Right lung (tissue), 5 donors: ENCODE results near the gene PGM5. TPM values are rescaled to one million over a fixed set of nuclear protein-coding genes. Genes with fewer than 3 reads are reported as not detected.
A peak's percentile ranks its signal among the peaks of the same experiment; 100 is the strongest.

Experiments
- DNase-seq, 2 donors: peaks; one replicate each; pipeline ENCODE4 v3.0.0-alpha.2; 2013
- polyA plus RNA-seq, 5 donors: library from polyadenylated mRNA; unstranded; fragments of 120-200 nt; gene quantifications; one replicate each; pipeline versions ENCODE4 v1.2.1 to v1.2.3, GENCODE V29; 2013; ENCODE audit warnings: inconsistent platforms in 1 of 5, low replicate concordance in 1 of 5; ENCODE audit not compliant: insufficient read length in 5 of 5, insufficient read depth in 1 of 5

PGM5 gene
- polyA plus RNA-seq, 5 donors: 47.4 to 61.8 (median 54.6) TPM

DNA sequence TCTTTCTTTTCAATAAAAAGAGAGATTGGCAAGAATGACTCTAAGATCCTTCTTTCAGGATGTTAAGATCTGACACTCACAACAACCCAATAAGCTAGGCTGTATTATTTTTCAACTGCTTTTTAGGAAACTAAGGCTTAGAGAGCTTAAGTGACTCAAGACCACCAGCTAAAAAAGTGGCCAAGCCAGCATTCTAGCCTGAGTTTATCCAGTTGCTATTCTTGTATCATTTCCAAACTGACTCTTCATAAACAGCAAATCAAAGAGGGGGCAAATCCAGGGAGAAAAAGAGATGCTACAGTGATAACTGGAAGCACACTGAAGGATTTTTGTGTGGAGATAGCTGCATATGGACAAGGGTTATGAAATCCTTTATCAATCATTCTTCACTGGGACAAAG is 137.1 kb downstream of the PGM5 start:
- no peak for DNase-seq

DNA sequence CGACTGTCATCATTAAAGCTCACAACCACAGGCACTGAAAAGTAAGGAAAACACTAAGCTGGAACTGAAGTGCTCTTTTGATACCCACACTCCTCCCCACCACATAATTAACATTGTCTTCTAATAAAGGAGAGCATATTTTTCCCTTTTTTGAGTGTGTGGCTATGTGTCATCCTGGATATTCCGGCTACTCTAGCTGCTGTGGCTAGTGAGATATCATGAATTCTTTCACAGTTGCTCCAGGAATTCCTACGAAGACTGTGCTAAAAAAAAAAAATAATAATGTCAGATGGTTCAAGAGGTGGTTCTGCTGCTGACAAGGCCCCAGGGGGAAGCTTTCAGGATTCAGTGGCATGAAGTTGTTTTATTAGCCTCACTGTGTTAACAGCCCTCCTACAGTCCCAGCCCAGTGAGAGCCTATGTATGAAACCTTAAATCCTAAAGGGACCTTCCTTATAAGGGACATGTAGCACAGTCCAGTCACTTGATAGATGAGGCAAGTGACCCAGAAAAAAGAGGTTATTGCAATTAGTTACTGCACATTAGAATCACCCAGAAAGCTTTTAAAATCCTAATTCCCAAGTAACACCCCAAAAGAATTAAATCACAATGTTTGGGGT is 137.7 kb downstream of the PGM5 start:
- no peak for DNase-seq

DNA sequence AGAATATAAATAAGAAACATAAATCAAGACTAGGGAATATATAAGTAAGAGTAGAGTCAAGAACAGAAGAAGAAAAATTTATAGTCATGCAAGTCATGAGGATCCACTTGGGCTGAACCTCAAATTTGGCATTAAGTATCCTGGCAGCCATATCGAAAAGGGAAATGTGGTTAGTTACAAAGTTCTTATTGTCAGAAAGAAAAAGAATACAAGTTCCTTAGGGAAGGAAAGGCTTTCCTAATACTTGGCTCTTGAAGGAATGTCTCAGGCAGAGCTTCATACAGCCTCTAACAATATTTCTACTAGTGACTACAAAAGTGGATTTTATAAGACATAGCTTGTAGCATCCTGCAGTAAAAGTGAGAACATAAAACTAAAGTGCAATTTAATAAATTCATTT is 138.8 kb downstream of the PGM5 start:
- DNase-seq: no peak

DNA sequence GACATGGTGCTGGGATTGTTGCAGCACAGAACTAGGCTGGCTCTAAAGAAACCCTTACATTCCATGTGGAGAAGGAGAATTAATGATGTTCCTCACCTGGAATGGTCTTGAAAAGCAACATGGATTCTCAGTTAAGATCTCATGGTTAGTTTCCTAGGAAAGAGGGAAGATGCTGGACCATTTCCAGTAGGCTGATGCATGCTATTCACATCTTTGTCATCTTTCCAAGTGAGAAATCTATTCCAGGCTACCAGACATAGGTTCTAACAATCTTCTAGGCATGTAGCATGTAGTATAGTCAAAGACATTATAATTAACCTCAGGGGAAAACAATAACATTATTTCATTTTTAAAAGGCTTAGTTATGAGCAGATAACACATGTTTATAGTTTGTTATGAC is 139.9 kb downstream of the PGM5 start:
- DNase-seq: no peak

DNA sequence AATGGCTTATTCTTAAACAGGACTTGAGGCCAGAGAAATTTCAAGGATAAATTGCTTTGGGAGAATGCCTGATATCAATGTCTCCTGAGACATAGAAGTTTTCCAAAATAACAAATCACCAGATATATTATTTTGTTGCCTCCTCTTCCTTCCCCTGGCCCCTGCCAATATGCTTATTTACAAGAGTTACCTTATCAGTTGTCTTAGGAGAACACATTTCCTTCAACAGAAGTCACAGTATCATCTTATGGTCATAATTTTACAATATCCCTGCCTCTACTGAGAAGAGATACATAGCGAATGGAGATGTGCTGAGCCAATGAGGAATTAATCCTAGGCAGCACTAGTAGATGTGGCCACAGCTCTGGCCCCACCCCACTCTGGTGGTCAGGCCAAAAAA is 141.2 kb downstream of the PGM5 start:
- no peak for DNase-seq

DNA sequence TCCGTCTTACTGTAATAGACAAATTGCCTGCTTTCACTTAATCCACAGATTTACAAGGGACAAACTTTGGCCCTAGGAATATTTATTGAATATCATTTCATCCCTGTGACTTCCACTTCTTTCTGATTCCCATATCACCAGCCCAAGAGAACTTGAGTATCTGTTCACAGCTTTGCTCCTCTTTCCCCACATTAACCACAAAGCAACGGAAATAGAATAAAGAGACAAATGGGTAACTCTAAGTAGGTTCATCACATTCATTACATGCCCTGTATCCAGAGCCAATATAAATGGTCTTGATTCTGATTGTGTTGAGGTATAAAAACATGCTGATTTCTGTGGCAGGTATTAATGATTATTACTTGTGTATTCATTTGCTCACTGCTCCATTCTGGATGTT is 142.4 kb downstream of the PGM5 start:
- DNase-seq: no peak

DNA sequence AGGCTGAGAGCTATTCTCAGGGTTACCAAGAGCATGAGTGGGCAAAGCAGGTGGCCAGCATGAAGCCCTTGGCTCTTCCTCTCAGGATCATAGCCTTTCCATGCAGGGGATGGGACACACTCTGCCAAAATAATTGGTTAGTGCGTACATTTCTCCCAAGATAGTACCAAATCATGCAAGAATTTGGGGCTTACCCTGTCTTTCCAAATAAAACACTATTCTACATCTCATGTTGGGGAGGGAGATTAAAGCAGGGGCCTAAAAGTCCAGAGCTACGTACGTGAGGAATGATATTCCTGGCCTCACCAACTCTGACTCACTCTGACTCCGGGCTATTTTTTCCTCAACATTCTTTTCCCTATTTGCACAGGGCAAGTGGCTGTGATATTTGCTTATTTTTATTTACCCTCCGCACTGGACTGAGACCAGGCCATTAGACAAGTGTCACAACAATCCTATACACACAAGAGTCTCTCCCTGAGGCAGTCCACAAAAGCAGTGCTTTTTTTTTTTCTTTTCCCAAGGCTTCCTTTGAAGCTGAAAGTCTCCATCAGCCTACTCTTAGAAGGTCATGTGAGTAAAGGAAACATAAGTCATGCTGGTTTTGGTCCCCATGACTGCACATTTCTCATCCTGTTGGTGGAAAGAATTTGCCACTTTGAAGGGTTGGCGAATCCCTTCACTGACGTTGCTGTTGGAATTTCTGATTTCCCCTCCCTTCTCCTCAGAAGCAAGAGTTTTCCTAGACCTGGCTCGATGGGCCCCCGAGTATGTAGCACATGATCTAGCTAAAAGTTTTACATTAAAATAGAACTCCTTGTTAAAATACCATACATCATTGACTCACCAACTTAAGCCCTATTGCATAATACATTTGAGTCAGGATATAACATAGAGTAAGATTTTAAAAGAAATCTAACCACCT is 144.3 kb downstream of the PGM5 start:
- no peak for DNase-seq

DNA sequence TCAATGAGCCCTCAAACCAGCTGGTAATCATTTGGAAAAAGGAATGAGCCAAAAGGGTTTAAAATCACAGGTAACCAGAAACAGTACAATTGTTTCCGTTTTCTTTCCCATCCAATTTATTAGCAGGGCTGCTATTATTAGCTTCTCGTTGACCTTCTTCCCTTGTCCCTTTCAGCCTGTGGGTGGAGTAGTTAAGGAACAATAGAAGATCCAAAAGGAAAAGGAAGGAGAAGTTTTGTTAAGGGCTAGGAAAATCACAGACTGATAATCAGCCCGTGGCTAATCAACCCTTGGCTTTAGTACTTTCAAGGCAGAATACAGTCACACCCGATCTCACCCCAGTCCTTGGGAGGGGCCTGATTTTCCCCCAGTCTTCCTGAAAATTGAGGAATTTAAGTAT is 145.9 kb downstream of the PGM5 start:
- DNase-seq: no peak

DNA sequence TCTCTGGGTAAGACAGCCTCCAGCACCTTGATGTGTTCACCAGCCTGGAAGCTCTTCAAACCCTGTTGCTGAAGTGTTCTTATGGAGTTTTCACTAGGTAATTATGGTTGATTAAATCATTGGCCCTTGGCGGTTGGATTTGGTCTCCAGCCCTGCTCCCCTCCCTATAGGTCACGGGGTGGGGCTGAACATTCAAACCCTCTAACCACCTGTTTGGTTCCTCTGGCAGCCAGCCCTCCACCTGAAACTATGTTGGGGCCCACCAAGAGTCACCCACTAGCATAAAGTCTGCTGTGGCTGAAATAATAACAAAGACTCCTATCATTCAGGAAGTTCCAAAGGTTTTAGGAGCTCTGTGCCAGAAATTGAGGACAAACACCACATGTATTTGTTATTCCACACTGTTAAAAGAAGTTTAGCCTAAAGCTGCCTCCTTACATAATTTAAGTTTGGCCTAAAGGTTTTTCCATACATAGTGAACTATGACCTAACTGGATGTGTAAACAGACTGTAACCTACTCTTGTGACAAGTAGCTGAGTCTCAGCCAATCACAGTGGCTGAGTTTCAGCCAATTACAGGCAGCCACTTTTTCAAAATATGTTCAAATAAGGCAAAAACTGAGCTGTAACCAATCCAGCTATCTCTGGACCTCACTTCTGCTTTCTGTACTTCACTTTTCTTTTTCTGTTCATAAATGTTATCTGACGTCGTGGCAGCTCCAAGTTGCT is 149.4 kb downstream of the PGM5 start:
- peak in 1 of 2 donors; percentile 56 for DNase-seq

DNA sequence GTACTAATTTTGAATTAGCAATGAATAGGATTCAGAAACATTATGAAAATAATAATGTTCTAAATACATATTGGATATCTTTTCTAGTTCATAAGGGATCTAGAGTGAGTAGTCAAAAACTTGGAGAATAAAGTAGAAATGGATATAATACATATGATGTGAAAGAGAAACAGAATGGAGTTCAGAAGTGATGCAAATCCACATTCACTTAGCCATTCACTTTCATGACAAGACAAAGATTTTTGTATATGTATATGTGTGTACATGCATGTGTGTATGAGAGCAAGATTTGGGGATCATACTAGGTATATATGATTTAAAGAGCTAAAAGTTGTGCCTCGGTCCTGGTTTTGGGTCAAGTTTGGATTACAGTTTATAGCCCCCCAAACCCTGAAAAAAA is 150.1 kb downstream of the PGM5 start:
- no peak for DNase-seq

DNA sequence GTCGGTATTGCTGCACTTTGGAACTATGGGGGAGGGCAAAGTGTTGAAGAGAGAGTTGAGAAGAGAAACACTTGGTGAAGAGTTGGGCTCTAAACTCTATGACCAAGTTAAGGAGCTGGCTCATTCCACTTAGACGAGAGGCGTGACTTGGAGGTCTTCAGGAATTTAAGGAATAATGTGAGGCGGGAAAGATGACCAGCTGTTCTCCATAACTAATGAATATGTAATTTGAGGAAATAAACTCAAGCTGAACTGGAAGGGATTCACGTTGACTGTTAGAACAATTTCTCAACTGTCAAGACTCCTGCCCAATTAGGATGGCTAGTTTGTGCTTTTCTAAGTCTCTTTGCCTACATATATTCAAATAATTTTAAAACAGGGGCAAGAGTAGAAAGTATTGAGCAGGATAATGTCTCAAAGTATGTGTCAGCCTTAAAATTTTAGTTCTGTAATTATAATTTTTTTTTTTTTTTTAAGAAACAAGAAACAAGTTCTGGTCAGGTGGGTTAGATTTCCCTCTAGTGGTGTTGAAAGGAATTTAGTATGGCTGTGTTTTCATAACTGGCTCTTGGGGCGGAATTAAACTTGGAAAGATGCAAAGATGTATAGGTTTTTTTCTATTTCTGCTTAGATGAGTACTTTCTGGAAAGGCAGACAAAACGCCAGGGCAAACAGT is 150.9 kb downstream of the PGM5 start:
- peak; percentile 82 to 86 for DNase-seq

DNA sequence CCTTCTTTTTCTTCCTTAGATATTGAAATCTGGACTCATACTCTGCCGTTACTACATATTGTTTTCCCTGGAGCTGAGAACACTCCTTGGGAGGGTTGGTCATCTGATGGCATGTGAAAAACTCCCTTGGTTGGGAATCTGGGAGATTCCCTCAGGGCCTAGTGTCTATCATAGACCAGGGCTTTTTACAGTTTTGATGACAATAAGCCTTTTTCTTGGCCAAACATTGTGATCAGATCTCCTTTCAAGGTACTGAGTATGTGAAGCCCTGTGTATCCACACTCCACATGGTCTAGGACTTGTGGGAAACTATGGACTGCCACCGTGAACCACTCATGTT is 151.4 kb downstream of the PGM5 start:
- no peak for DNase-seq

DNA sequence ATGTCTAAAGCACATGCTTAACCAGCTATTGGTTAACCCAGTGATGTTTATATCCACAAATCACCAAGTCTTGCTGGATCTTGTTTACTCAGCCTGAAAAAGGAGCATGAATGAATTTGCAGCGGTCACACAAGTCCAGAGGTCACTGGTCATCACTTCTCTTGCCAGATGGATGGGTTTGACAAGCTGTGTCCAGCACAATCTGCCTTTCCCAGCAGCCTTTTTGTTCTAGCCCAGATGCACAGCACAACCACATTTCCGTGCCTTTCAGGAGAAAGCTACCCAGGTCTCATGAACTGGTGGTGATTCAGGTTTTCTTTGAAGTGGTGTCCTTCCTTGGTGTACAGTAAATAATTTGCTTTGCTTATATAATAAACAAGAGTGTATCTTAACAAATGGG is 152.1 kb downstream of the PGM5 start:
- no peak for DNase-seq

DNA sequence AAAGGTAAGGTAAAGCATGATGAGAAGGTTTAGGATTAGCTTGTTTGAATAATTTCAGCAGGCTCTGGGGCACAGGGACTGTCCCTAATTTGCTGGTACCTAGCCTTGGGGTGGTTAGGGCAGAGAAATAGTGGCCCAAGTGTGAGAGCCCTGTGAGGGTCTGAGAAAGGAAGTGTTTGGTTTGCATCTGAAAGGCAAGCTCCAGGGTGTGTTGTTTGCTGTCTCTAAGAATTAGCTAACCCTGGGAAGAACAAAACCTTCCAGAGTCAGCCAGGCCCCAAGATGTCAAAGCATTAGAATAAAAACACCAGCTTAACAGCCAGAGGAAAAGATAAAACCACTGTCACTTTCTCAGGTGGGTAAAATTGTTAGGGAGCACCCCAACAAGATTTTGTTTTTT is 153.3 kb downstream of the PGM5 start:
- no peak for DNase-seq

DNA sequence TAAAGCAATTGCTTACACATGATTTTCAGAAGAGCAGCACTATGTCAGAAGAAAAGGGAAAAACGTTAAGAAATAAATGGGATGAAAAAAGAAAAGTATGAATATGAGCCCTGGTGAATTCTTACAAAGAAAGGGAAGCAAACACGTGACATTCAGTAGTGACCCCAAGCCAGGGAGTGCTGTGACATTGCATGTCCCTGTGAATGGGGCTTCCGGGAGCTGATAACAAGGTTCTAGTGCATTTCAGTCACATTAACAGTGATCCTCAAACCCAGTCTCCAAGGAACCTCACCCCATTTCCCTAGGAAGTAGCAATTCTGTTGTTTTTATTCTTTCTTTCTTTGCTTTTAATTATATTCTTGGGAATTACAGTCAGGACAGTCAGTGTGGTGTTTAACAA is 157.0 kb downstream of the PGM5 start:
- no peak for DNase-seq

DNA sequence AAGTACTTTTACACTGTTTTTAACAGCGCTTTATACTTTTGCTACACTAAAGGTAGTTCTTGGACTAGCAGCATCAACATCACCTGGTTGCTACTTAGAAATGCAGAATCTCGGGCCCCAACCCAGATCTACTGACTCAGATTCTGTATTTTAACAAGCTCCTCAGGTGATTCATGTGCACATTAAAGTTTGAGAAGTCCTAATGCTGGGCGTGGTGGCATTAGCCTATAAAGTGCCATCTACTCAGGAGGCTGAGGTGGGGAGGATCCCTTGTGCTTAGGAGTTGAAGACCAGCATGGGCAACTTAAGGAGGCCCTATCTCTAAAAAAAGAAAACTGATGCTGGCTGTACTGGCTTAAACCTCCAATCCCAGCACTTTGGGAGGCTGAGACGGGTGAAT is 157.6 kb downstream of the PGM5 start:
- DNase-seq: no peak

DNA sequence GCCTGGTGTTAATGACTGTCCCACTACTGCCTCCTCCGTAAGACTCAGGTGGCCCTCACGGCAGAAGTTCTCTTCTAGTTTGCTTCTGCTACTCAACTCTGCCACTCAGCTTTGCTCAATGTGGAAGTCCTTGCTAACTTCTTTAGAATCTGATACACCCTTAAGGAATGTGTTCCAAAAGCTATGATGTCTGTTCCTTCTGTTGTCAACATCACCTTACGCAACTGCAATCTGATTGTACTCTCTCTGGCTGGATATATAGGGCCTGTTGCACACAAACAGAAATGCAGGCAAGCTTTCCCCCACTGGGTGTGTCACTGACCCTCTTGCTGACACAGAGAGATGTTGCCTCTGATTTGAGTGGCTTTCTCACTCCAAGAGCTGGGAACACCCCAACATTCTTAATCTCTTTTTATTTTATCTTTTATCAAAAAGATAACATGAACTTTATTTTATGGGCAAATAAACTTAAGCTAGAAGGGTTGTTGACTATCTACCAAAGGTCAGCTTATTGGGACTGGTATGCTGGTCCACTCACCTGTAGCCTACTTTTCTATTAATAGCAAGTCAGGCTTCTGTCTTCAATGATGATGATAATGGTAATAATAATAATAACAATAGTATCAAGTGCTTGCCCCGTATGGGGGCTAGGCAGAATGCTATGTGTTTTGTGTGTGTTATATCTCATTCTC is 159.1 kb downstream of the PGM5 start:
- DNase-seq: no peak

DNA sequence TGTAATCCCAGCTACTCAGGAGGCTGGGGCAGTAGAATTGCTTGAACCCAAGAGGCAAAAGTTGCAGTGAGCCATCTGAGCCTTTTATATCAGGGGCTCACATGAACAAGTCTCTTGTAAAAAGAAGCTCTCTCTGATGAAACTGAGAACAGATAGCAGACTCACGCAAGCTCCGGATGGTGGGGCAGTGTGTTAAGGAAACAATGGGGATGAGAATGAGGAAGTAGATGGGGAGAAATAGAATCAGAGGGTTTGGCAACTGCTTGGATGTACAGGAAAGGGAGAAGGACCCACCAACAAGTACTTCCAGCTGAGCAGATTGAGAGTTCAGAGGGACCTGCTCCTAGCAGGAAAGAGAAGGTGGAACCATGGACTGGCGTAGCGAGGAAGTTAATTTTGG is 165.7 kb downstream of the PGM5 start:
- no peak for DNase-seq

DNA sequence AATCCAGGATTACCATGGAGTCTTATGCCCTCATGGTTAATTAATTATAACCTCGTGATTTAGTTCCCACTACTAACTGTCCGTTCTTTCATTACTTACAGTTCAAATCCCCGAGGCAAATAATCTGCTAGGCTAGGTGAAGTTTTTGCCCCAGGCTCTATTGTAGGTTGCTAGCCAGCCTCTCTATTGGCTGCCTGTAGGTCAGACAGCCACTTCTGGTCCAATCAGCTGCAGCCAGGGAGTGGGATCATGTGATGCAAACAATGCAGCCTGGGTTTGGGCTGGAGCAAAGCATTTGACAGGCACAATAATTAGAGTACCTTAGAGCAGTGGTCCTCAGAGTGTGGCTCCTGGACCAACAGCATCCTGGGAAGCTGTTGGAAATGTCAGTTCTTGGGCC is 166.5 kb downstream of the PGM5 start:
- DNase-seq: no peak

DNA sequence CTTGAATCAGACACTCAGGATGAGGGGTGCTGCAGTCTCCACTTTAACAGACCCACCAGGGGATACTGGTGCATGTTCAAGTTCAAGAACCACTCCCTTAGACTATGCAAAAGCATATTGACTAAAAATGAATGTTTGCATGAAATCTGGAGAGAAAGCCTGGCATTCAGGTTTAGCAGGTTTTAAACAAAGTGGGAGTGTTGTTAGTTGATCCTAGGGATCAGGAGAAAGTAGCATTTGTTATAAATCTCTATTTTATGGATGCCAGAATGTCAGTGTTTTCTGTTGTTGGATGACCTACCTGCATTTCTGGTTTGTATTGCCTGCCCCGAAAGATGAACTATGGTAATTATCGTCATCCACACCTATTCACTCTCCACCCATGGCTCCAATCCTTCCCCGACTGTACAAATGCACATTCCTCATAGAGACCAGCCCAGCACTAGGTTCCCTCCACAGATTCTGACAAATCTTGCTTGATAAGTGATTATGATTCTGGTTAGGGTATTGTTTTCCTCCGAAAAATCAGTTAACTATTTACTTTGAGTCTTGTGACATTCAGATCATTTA is 167.0 kb downstream of the PGM5 start:
- DNase-seq: no peak

DNA sequence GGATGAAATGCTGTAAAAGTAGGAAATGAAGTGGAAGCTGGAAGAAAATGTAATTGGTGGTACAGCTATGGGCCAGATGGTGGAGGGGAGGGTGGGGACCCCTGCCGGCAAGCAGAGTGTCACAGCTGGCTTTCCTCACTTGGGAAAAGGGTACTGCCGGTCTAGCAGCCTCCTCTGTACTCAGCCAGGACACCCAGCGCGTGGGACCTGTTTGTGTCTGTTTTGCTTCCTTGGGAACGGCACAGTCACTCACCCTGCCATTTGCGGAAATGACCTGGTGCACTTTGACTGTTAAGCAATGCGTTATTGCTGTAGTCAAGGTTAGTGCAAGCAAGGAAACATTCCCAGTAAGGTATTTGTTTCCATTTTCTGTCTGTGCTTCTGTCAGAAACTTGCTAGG is 174.2 kb downstream of the PGM5 start:
- peak; percentile 49 to 51 for DNase-seq
